Activated CD4-positive, alpha-beta T cell treated with anti-CD3 and anti-CD28 coated beads, Interleukin-2, Interleukin-6, amounts not matched to agents 100 ng/mL and 50 ng/mL, durations not matched to agents 16 hours and 8 hours (primary cell): ENCODE data around the gene OGA.

ENCODE experiments used
- DNase-seq: peaks from one replicate; pipeline ENCODE4 v3.0.0-alpha.2; 2020

OGA gene

DNA sequence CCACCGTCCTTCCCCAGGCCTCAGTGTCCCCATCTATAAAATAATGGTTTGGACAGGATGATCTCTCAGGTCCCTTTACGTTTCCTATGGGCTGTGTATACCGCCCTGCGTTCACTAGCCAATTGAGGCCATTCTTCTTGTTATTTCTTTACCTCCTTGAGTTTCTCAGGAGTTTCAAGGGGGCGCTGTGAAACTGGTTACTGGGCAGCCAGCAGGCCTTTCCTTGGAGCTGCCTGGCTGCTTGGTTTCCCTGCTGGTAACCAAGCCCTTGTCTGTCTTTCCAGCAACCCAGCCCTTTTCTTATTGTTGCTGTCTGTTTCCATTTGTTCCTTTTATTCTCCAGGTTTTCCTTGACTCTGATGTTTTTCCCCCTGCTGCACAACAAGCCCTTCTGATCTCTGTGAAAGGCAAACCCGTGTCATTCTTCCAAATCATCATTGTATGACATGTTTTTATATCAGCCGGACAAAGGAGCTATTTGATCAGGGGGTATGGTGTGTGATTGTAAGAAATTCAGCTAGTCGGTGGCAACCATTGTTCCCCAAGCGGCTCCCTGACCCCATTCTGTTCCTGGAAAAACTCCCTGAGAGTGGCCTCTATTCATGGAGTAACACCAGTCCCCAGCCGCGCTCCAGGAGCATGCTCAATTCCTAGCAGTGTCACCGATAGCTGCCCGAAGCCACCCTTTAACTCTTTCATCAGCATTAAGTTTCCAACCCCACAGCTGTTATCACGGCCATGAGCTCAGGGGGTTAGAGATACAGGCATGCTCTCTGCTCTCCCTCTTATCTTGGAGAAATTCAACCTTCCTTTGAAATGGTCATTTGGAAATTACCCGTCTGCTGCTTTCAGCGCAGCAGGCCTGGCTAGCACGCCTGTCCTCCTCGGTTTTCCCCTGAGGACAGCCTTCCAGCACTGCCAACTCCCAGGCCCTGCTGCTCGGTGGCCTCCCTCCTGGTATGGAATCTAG, 68.9 kb downstream of the OGA start:
- no peak for DNase-seq

GRCh38 chr10:101748496-101748895, 69.7 kb downstream of the OGA start:
- DNase-seq = no peak

GRCh38 chr10:101745074-101745696, 73.1 kb downstream of the OGA start:
- DNase-seq = no peak

GRCh38 chr10:101744267-101744666, 74.0 kb downstream of the OGA start:
- no peak for DNase-seq

GRCh38 chr10:101741938-101742337, 76.3 kb downstream of the OGA start:
- no peak for DNase-seq

DNA sequence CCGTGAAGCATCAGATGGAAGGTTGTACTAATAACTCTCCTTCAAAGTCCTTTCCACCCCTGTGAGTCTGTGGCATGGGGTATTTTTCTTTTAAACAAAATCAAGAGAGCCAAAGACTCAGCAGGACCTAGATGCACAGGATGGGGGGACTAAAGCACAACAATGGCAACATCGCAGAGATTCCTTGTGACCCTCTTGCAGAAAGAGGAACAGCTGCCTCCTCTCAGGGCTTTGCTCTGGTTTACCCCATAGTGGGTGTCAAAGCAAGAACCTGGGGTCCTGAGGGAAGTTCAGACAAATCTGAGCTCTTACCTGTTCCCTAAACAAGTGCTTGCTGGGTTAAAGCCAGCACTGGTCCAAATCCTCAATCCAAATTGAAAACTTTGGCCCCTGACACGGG, 81.6 kb downstream of the OGA start:
- no peak for DNase-seq
